HL-60/S4 treated with retinoic acid at 250 ng/mL for 4 days and 3 days (cell line): ENCODE results near the gene SRPK1.
"Not testable (repeated sequence)": the region's sequence is repeated elsewhere in the genome, so short reads cannot be mapped to it uniquely, and the experiment has no call there.

ENCODE experiments used
- in situ Hi-C: fragments of 300-500 bp; cut with MboI; formaldehyde crosslinking; loops from 2 replicates; pipeline ENCODE4 v1.7.0; 2022; ENCODE audit warnings: low sequenced_read_pairs

Gene SRPK1

GRCh38 chr6:35931873-35932272 is 11.0 kb upstream of the SRPK1 start:
- in situ Hi-C loops: not testable (repeated sequence)

DNA sequence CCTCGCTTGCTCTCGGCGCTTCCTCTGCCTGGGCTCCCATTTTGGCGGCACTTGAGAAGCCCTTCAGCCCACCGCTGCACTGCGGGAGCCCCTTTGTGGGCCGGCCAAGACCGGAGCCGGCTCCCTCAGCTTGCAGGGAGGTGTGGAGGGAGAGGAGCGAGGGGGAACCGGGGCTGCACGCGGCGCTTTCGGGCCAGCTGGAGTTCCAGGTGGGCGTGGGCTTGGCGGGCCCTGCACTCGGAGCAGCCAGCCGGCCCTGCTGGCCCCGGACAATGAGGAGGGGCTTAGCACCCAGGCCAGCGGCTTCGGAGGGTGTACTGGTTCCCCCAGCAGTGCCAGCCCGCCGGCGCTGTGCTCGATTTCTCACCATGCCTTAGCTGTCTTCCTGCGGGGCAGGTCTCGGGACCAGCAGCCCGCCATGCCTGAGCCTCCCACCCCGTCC is 10.2 kb upstream of the SRPK1 start:
- in situ Hi-C loops: no loop called here

DNA sequence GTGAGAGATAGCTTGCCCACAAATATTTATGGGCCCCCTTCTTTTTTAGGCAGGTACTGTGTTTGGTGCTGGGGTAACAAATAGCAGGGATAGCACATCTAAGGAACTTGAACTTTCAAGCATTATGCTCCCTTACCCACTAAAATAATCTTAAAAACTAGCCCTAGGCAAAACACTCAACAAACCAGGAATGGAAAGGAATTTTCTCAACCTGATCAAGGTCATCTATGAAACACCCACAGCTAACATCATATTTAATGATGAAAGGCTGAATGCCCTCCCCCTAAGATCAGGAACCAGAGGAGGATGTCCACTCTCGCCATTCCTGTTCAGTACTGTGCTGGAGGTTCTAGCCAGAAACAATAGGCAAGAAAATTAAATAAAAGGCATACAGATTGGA is 8.7 kb upstream of the SRPK1 start:
- in situ Hi-C loops: no loop called here

DNA sequence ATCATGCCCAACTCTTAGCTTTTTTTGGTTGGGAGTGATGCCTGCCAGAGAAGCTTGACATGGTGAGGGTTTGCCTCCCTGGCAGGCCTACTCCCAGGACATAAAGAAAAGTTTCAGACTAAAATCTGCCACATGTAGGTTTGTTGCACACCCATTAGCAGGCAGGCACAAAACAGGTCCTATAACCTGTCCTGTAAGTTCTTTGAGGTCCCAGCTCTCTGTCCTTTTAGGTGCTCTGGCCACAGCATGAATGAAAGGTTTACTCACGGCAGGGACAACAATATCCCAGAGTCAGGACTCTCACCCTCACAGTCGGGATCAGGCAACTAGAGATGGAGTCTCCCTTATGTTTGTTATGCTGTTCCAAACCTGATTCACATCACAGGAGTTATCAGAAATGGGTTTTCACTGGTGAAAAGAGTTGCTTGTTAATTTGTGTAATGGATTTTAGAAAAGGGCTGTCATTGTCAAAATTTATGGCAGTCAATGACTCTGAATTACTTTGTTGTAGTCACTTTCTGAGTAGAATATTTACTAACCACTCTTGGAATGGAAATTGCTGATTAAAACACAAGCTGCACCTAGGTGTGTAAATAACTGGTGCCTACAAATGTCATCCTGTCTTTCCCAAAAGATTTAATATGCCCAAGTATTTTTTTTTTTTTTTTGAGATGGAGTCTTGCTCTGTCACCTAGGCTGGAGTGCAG is 5.8 kb upstream of the SRPK1 start:
- in situ Hi-C loops: no loop called here

- in situ Hi-C loops: no loop called here
Measured at GRCh38 chr6:35925961-35926360, 5.1 kb upstream of the SRPK1 start.

GRCh38 chr6:35924146-35924545 is 3.2 kb upstream of the SRPK1 start:
- in situ Hi-C loops: no loop called here

DNA sequence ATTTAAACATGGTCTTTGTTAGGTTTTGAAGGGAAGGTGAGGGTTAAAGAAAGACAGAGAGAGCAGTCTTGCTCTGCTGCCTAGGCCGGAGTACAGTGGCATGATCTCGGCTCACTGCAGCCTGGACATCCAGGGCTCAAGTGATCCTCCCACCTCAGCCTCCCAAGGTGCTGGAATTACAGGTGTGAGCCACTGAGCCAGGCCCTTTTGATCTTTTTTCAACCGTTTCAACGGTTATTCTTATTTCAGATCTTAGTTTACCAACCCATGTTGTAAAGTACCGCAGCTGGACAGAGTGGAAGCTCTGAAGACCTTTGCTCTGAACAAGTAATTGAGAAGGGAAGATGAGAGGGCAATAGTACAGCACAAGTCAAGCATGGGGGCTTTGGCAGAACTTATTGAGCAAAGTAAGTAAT is 1.2 kb upstream of the SRPK1 start:
- in situ Hi-C loops: no loop called here

- in situ Hi-C loops: no loop called here
Measured at GRCh38 chr6:35919827-35920751, 809 bp downstream of the SRPK1 start.

GRCh38 chr6:35919085-35919826 is 1.6 kb downstream of the SRPK1 start:
- in situ Hi-C loops: no loop called here

- in situ Hi-C loops: not testable (repeated sequence)
Measured at GRCh38 chr6:35916893-35917292, 4.0 kb downstream of the SRPK1 start.

- in situ Hi-C loops: no loop called here
Measured at GRCh38 chr6:35916056-35916455, 4.8 kb downstream of the SRPK1 start.

GRCh38 chr6:35914536-35914935 is 6.4 kb downstream of the SRPK1 start:
- in situ Hi-C loops: no loop called here

GRCh38 chr6:35911871-35912653 is 8.8 kb downstream of the SRPK1 start:
- in situ Hi-C loops: no loop called here

DNA sequence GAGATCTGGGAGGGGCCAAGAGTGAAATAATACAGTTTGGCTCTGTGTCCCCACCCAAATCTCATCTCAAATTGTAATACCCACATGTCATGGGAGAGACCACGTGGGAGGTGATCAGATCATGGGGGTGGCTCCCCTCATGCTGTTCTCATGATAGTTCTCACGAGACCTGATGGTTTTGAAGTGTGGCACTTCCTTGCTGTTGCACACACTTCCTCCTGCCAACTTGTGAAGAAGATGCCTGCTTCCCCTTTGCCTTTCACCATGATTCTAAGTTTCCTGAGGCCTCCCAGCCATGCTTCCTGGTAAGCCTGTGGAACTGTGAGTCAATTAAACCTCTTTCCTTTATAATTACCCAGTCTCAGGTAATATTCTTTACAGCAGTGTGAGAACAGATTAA is 11.3 kb downstream of the SRPK1 start:
- in situ Hi-C loops: not testable (repeated sequence)

- in situ Hi-C loops: not testable (repeated sequence)
Measured at GRCh38 chr6:35908753-35909401, 12.0 kb downstream of the SRPK1 start.

DNA sequence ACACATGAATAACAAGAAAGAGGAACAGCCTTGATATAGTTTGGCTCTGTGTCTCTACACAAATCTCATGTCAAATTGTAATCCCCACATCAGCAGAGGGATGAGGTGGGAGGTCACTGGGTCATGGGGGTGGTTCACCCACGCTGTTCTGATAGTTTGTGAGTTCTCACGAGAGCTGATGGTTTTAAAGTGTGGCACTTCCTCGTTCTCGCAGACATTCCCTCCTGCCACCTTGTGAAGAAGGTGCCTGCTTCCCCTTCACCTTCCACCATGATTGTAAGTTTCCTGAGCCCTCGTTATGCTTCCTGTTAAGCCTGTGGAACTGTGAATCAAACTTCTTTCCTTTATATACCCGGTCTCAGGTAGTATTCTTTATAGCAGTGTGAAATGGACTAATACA is 13.1 kb downstream of the SRPK1 start:
- in situ Hi-C loops: no loop called here

- in situ Hi-C loops: no loop called here
Measured at GRCh38 chr6:35906499-35906846, 14.4 kb downstream of the SRPK1 start.

- in situ Hi-C loops: no loop called here
Measured at GRCh38 chr6:35905841-35906498, 14.9 kb downstream of the SRPK1 start.

- in situ Hi-C loops: no loop called here
Measured at GRCh38 chr6:35905141-35905785, 15.6 kb downstream of the SRPK1 start.
